ENCODE measurements around the gene ELL.
A peak's percentile ranks its signal among the peaks of the same experiment; 100 is the strongest.
"Not testable (repeated sequence)": the region's sequence is repeated elsewhere in the genome, so short reads cannot be mapped to it uniquely, and the experiment has no call there.

The ELL gene

DNA sequence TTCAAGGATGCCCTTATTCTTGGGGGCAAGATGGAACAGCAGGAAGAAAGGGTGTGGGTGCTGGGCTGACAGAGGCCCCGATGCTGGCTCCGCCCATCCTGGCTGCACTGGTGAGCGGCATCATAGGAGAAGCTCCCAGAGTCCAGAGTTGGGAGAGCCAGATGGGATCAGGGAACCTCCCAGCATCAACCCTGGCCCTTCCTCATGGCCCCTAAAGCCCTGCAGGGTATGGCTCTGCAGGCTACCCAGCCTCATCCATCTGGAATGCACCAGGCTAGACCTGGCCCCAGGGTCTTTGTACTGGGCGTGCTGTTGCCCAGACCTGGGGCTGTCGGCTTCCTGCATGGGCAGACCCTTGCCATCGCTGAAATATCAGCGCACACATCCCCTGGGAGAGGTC, 7.9 kb upstream of the ELL start:
- no peak for DNase-seq

DNA sequence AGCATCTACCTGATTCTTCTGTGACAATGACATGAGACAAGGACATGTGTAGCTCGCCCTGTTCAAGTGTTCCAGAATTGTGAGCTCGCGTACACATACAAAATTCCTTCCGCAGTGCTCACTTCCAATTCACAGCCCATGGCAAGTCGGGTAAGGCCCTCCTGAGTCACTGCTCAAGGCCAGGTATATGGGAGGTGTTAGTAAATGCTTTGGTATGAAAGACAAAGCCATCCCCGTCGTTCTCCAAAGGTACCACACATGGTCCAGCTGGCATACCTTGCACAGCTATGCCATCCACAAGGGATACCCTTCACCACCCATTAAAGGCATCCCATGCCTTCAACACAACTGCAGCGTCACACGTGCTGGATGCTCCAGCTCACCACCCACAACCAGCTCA, 4.4 kb upstream of the ELL start:
- DNase-seq, result no peak

DNA sequence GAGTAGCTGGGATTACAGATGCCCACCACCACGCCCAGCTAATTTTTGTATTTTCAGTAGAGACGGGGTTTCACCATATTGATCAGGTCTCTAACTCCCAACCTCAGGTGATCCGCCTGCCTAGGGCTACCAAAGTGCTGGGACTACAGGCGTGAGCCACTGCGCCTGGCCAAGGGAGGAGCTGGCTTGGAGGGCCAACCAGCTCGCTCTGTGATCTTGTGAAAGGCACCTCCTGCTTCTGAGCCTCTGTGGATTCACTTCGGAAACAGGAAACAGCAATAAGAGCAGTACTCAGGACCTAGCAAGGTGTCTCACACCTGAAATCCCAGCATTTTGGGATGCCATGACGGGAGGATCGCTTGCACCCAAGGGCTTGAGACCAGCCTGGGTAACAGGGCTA, 2.0 kb upstream of the ELL start:
- DNase-seq, result no peak

DNA sequence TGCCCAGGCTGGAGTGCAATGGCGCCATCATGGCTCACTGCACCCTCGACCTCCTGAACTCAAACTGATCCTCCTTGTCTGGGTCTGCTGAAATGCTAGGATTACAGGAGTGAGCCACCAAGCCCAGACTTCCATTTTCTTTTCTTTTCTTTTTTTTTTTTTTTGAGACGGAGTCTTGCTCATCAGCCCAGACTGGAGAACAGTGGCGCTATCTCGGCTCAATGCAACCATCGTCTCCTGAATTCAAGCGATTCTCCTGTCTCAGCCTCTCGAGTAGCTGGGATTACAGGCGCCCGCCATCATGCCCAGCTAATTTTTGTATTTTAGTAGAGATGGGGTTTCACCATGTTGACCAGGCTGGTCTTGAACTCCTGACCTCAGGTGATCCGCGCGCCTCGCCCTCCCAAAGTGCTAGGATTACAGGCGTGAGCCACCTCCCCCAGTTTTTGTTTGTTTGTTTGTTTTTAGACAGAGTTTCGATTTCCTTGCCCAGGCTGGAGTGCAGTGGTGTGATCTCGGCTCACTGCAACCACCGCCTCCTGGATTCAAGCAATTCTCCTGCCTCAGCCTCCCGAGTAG, 1.1 kb upstream of the ELL start:
- not testable (repeated sequence) for DNase-seq

DNA sequence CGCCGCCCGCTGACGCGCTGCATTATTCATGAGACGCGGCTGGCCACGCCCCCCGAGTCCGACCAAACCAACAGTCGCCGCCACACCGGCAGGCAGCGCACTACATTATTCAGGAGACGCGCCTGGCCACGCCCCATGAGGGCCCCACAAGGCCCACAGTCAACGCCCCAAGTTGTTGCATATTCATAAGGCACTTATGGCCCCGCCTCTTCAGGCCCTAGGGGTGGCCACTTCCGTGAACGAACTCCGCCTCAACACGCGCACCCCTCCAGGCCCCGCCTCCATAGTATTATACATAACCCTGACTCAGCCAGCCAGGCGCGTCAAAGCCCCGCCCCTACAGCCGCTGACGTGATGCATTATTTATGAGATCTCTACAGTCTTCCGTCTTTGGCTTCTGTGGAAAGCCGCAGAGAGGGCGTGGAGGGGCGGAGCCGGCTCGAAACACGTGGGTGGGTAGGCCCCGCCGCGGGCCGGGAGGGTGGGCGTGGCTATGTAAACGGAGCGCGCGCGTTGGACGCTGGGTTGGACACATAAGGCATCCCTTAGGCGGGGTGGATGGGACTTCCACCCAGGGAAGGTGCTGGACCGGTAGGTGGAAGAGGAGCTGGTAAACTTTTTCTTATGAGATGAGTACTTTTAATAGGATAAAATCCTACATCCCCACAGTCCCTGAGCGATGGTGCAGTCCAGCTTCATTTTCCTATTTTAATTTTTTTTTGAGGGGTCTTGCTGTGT, 423 bp upstream of the ELL start:
- DNase-seq, result peak; percentile 100

DNA sequence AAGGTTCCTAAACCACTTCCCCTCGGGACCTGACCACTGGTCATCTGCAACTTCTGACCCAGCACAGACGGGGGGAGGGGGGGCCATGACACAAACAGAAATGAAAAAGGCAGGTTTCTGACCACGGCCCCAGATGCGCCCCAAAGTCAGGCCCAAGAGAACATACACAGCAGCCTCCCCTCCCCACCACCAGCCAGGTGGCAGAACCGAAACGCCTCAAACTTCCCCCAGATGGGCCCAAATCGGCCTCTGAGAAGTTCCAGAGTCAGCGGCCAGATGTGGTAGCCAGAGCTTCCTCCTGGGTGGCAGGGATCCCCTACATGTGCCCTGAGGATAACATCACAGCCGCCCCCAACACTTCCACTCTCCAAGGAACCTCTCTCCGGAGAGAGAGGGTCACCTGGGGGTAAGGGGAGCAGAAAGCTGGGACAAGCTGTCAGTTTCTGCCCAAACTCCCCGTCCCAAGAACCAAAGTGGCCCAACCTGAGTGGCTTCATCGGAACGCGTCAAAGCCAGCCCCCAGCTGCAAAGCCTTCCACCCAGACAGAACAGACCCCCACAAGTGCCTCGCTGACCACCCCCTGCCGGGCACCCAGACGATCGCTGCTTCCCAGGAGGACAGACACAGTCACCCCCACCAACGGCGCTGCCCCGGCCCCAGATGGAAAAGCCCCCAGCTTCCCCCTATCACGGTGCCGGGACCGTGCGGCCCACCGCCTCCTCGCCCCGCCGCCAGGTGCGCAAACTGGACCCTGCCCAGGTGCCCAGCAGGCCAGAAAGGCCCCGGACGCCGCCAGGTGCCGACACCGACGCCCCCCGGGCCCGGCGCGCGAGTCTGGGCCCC, 800 bp downstream of the ELL start:
- no peak for DNase-seq

DNA sequence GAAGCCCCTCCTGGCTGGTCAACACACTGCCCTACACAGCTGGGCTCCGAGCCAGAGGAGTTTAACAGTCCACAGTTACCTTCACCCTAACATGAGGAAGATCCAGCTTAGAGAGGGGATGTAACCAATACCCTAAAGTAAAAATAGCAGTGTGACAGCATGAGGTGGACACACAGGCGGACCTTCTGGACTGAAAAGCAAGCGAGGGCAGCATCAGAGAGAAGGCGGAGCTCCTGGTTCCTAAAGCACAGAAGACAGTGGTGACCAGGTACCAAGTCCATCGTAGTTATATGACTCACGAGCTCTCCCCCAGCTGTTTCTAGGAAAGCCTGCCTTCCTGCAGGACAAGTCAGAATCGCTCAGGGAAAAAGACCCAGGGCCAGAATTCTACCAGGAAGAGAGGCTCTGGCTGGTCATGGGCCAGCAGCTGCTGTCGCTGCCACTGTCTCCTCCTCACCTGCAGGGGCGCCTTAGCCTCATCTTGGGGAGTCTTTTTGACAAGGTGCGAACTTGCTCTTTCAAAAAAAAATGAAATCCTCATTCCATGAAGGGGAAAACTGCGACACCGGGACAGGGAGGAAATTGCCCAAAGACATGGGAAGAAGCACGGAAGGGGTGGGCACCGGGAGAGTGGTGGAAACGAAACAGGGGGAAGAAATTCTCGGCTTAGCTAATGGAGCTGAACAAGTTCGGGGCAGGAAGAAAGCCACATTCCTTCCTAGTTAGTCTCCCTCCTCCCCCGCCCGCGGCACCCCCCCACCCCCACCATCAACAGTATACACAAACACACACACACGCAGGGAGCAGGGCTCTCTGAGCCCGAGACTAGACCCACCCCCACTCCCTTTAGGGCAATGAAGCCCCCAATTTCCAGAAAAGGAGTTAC, 1.7 kb downstream of the ELL start:
- peak; percentile 33 to 54 for DNase-seq

DNA sequence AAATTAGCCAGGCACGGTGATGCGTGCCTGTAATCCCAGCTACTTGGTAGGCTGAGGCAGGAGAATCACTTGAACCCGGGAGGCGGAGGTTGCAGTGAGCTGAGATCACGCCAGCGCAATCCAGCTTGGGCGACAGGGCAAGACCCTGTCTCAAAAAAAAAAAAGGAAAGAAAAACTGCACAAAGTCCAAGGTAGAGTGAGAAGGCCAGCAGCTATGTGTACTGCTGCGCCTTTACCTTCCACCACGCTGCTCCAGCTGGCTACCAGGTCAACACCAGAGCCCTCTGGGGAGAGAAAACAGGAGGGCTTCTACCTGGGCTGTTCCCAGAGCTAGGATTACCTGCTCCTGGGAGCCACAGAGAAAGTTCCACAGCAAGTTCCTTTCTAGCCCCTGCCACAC, 3.2 kb downstream of the ELL start:
- no peak for DNase-seq

DNA sequence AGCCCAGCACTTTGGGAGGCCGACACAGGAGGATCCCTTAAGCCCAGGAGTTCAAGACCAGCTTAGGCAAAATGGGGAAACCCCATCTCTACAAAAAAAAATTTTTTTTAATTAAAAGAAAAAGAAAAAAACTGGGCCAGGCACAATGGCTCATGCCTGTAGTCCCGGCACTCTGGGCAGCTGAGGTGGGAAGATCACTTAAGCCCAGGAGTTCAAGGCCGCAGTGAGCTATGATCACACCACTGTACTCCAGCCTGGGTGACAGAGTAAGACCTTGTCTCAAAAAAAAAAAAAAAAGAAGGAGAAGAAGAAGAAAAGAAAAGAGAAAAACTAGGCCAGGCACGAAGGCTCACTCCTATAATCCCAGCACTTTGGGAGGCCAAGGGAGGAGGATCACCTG, 4.3 kb downstream of the ELL start:
- no peak for DNase-seq

DNA sequence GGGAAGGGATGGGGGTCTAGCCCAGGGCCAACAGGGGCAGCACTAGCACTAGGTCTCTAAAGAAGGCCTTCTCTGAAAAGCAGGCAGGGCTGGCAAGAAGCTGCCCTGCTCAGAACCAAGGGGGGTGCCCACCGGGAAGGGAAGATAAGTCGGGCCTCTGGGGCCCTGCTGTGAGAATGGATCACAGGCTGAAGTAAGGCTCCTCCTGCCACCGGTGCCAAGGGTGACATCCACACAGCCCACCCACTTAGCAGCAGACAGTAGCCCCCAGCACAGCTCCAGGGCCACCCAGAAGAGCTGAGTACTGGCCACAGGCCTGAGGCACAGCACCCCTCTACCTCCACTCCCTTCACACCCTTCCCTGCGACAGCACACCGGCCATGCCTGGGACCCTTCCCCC, 5.9 kb downstream of the ELL start:
- DNase-seq, result no peak

DNA sequence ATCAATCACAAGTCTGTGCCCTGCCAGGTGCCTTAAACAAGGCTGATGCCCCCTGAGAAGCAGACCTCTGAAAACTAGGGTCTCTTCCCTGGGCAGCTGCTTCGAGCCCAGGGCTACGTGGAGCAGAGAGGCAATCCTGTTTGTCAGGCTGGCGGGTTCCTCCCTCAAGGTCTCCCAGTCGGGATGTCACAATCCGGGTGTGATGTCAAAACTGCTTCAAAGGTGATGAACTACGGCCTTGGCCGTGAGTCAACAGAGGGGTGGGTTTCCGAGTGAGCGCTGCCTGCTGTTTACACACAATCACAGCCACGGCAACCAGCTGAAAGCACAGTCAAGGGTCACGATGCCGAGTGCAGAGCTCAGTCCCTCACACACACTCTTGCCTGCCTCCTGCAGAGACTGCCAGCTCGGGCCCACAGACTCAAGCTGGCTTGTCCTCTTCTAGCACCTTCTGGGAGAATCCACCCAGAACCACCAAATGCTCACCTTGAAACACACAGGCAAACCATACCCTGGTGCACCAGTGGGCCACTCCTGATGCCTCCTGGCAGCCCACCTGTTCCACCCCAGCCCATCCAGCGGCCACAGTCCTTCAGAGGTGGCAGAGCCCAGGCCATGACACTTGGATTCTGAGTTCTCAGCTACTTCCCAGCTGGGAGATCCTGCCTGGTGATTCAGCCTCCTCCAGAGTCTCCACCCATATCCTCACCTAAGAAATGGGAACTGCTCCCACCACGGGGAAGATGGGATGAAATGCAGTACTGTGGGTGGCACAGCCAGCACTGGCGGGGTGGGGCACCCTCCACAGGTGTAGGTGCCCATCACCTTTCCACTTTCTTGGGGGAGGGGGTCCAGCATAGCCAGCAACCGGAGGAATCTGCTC, 6.8 kb downstream of the ELL start:
- no peak for DNase-seq

DNA sequence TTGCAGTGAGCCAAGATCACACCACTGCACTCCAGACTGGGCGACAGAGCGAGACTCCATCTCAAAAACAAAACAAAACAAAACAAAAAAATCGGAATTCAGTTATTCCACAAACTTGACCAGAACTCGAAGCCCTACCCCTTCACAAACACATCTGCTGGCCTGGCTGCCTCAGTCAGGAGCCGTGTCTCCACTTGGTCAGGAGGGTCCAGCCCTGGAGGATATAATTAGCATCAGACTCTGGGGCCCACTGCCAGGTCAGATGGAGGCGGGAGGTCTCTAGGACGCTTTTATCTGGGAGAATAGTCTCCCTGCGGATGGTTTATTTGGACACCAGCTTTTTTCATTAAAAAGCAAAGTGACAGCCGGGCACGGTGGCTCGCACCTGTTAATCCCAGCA, 8.0 kb downstream of the ELL start:
- no peak for DNase-seq

DNA sequence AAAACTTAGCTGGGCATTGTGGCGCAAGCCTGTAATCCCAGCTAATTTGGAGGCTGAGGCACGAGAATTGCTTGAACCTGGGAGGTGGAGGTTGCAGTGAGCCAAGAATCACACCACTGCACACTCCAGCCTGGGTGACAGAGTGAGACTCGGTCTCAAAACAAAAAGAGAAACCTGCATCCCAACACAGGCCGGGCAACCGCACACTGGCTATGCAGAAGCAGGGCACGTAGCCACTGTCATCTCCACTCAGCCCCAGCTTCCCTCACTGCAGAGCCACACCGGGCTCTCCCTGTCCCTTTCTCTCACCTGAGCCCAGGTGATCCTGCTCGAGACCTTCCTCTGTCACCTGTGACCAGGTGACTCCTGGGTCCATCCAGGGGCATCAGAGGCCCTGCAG, 11.7 kb downstream of the ELL start:
- no peak for DNase-seq

DNA sequence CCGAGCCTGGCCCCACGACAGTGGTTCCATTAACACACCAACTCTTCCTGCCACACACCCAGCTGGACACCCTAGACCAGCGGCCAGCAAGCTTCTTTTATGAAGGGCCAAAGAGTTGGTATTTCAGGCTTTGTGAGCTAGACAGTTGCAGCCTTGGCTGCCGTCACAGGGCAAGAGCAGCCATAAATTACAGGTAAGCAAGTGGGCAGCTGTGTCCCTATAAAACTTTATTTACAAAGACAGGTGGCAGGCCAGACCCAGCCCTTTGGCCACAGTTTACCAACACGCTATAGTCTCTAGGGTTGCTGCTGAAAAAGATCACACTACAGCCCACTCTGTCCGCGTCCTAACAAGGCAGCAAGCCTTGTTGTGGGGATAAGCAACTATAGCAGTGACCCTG, 13.3 kb downstream of the ELL start:
- no peak for DNase-seq

DNA sequence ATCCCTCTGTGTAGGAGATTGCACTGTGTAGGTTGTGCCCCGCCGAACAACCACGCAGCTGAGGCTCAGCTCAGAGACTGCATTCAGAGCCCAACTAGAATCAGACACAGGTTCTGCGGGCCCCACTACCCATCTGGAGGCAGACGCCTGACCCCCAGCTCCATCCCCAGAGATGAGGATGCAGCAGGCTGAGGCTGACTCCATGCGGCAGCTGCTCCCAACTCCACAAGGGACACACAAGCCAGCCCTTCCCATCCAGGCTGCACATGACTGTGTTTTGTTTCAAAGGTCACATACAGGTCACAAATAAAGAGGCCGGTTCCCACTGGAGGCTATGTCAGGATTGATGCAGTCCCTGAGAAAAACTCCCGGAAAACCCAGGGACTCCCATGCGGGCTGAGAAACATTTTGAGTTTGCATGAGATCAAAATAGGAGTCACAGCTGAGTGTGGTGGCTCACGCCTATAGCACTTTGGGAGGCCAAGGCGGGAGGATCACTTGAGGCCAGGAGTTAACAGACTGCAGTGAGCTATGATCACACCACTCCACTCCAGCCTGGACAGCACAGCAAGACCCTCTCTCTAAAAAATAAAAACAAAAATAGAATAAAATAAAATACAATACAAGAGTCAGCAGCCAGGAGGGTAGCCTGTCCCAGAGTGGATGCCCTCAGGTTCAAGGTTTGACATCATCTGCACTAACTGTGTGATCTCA, 14.0 kb downstream of the ELL start:
- DNase-seq, result no peak

DNA sequence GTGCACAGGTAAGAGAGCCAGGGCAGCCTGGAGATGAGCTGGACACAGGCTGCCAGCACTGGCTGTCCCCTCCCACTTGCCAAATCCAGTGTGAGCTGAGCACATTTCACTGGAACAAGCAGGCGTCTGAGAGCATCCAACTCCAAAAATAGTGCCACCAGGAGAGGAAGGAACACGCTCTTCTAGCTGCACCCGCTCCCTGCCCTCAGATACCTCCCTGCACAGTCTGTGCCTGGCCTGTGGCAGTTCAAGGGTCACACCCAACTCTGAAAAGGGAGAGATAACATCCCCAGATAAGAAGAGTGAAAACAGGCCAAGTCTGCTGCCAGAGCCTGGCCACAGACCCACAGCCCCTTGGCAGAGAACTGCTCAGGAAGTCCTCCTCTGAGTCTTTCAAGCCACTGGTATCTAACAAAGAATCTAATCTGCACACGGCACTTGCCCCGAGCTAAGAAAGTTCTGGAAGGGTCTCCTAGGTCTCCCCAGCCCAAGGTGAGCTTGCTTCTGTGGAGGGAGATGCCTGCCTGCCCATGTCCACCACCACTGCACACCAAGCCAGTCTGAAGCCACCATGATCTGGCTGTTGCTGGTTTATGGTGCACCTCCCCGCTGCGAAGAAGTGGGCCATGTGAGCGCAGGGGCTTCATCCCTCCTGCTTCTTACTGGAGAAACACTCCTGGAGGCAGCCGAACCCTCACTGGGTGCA, 14.7 kb downstream of the ELL start:
- DNase-seq, result no peak

DNA sequence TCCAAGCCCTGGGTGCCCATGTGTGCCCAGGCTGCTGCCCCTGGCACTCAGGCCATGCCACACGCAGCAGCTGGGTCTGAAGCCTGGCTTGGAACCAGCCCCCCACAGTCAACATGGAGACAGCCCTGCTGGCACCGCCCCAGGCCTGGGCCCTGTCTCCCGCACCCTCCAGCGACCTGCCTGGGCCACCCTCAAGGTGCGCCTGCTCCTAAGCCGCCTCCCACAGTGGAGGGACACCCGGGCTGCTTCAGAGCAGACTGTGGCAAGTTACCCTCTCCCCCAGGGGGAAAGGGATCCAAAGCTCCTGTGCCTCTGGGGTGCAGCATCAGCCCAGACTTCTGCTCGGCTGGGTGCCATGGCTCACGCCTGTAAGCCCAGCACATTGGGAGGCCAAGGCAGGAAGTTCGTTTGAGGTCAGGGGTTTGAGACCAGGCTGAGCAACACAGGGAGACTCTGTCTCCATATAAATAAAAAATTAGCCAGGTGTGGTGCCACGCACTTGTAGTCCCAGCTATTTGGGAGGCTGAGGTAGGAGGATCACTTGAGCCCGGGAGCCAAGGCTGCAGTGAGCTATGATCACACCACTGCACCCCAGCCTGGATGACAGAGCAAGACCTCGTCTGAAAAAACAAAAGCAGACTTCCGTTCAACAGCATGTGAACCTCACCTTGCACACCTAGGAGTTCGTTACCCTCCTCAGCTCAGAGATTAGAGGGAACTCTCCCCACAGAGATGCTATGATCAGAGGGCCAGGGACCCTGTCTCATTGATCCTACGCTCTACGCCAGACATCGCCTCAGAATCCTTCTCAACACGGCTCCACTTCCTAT, 15.6 kb downstream of the ELL start:
- no peak for DNase-seq

DNA sequence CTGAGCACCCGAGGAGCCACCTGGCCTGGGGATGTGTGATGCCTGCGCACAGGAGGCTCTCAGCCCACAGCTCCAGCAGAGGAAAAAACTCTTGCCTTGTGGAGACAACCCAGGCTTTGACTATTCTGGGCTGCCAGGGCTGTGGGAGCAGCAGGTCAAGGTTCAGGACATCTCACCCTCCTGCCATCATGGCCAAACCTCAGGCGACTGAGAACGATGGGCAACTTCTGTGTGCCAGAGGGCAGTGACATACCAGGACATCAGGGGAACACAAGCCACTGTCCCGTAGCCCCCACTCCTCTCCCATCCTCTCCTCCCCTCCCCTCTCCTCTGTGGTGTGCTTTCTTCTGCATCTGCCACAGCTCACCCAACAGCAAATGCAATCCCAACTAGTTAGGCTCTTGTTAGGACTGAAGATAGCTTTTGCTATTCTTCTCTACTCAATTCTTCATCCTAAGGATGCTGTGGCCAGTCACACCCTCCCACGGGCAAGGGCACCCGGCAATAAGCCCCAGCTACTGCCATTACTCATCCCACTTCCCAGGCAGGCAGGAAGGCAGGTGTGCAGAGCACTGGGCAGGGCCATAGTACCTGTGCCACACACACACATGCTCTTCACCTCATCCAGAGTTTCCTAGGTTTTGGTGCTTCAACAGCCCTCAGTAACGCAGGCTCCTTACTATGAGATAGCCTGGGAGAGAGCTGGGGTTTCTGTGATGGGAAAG, 16.8 kb downstream of the ELL start:
- no peak for DNase-seq
